Stimulated activated naive CD4-positive, alpha-beta T cell treated with Interleukin-2 at 50 U/mL for 16 hours (primary cell): ENCODE results near the gene OXER1.

Experiments
- DNase-seq: peaks from one replicate; lab custom pipeline; 2025; lab: John Stamatoyannopoulos, UW

OXER1 gene

GRCh38 chr2:42769583-42770287 is 5.8 kb upstream of the OXER1 start:
- no peak for DNase-seq

- DNase-seq: no peak
These were observed 4.8 kb upstream of the OXER1 start for GRCh38 chr2:42768706-42769256.

GRCh38 chr2:42767899-42768705 is 4.2 kb upstream of the OXER1 start:
- no peak for DNase-seq

GRCh38 chr2:42767080-42767898 is 3.4 kb upstream of the OXER1 start:
- no peak for DNase-seq

GRCh38 chr2:42765686-42766085 is 1.8 kb upstream of the OXER1 start:
- no peak for DNase-seq

GRCh38 chr2:42764901-42765300 is 966 bp upstream of the OXER1 start:
- DNase-seq: no peak

- no peak for DNase-seq
These were observed 821 bp downstream of the OXER1 start for GRCh38 chr2:42762823-42763804.

GRCh38 chr2:42762155-42762554 is 1.8 kb downstream of the OXER1 start:
- no peak for DNase-seq

- no peak for DNase-seq
These were observed 2.4 kb downstream of the OXER1 start for GRCh38 chr2:42761554-42761953.

- no peak for DNase-seq
These were observed 5.2 kb downstream of the OXER1 start for GRCh38 chr2:42758751-42759150.

GRCh38 chr2:42757981-42758740 is 5.8 kb downstream of the OXER1 start:
- DNase-seq: no peak

- DNase-seq: no peak
These were observed 6.9 kb downstream of the OXER1 start for GRCh38 chr2:42756966-42757513.

GRCh38 chr2:42756150-42756775 is 7.7 kb downstream of the OXER1 start:
- DNase-seq: no peak

GRCh38 chr2:42755191-42755880 is 8.6 kb downstream of the OXER1 start:
- DNase-seq: no peak

GRCh38 chr2:42754776-42755140 is 9.2 kb downstream of the OXER1 start:
- DNase-seq: no peak

- DNase-seq: no peak
These were observed 9.7 kb downstream of the OXER1 start for GRCh38 chr2:42754021-42754775.

GRCh38 chr2:42752816-42753813 is 10.8 kb downstream of the OXER1 start:
- no peak for DNase-seq
